Neural cell (in vitro differentiated cells): ENCODE measurements around the gene STARD10. TPM values are rescaled to one million over a fixed set of nuclear protein-coding genes. Genes with fewer than 3 reads are reported as not detected.
"Not testable (repeated sequence)": the region's sequence is repeated elsewhere in the genome, so short reads cannot be mapped to it uniquely, and the experiment has no call there.

Source experiments
- H2AFZ ChIP-seq: fragments of 200-600, 300-800 bp; sonication (generic), shearing (Covaris generic); 2 replicates; pipeline ENCODE4 v1.6.0; 2014; ENCODE audit warnings: low read depth, mild to moderate bottlenecking, antibody characterized with exemption, low read length, moderate library complexity
- H3F3A ChIP-seq: fragments of 200-600 bp; shearing (Covaris generic); 2 replicates; pipeline ENCODE4 v1.6.1; 2016; ENCODE audit warnings: mild to moderate bottlenecking, moderate library complexity, mixed read lengths, antibody characterized with exemption, low read length; ENCODE audit not compliant: insufficient read depth, poor library complexity, severe bottlenecking
- H3K27ac ChIP-seq: fragments of 200-600, 300-800 bp; sonication (generic), shearing (Covaris generic); 2 replicates; pipeline ENCODE4 v1.5.1; 2014; ENCODE audit warnings: mild to moderate bottlenecking, low read length, moderate library complexity
- H3K27me3 ChIP-seq: fragments of 300-800, 200-600 bp; sonication (generic), shearing (Covaris generic); 2 replicates; pipeline ENCODE4 v1.6.0; 2014; ENCODE audit warnings: mild to moderate bottlenecking, low read depth, low read length, moderate library complexity; ENCODE audit not compliant: insufficient read depth
- H3K36me3 ChIP-seq: fragments of 300-800, 200-600 bp; sonication (generic), shearing (Covaris generic); 2 replicates; pipeline ENCODE4 v1.5.1; 2014; ENCODE audit warnings: mild to moderate bottlenecking, antibody characterized with exemption, low read length, moderate library complexity; ENCODE audit not compliant: insufficient read depth
- H3K4me2 ChIP-seq: fragments of 300-800, 200-600 bp; sonication (generic), shearing (Covaris generic); 2 replicates; pipeline ENCODE4 v1.6.0; 2014; ENCODE audit warnings: mild to moderate bottlenecking, low read length
- H3K4me3 ChIP-seq: fragments of 300-800, 200-600 bp; sonication (generic), shearing (Covaris generic); 2 replicates; pipeline ENCODE4 v1.5.1; 2014; ENCODE audit warnings: mild to moderate bottlenecking, low read length, moderate library complexity
- H3K79me2 ChIP-seq: fragments of 200-600 bp; shearing (Covaris generic); replicated peaks from 2 replicates; pipeline ENCODE4 v1.6.0; 2014; ENCODE audit warnings: mild to moderate bottlenecking, low read length, moderate library complexity; ENCODE audit not compliant: insufficient read depth
- H3K9ac ChIP-seq: fragments of 300-800, 200-600 bp; sonication (generic), shearing (Covaris generic); 2 replicates; pipeline ENCODE4 v1.6.1; 2016; ENCODE audit warnings: mild to moderate bottlenecking, low read length, mixed read lengths
- H3K9me2 ChIP-seq: fragments of 200-600 bp; shearing (Covaris generic); 2 replicates; pipeline ENCODE4 v1.6.1; 2016; ENCODE audit warnings: mild to moderate bottlenecking, low read length, mixed read lengths; ENCODE audit not compliant: insufficient read depth
- H3K9me3 ChIP-seq: fragments of 200-600, 300-800 bp; sonication (generic), shearing (Covaris generic); 2 replicates; pipeline ENCODE4 v1.6.1; 2016; ENCODE audit warnings: mild to moderate bottlenecking, mixed run types, low read length, moderate library complexity, mixed read lengths
- H4K20me1 ChIP-seq: fragments of 200-600 bp; shearing (Covaris generic); 2 replicates; pipeline ENCODE4 v1.6.1; 2016; ENCODE audit warnings: mild to moderate bottlenecking, mixed run types; ENCODE audit not compliant: insufficient read depth
- CTCF ChIP-seq: fragments of 450-650 bp; IDR thresholded peaks from 2 replicates; pipeline ENCODE4 v1.5.1; 2014; ENCODE audit warnings: antibody characterized with exemption, mild to moderate bottlenecking, moderate library complexity; ENCODE audit not compliant: poor library complexity, severe bottlenecking
- EP300 ChIP-seq: fragments of 450-650 bp; conservative IDR thresholded peaks from 2 replicates; pipeline ENCODE4 v1.6.1; 2014; ENCODE audit warnings: antibody characterized with exemption, mild to moderate bottlenecking, moderate library complexity; ENCODE audit not compliant: poor library complexity, severe bottlenecking
- EZH2 ChIP-seq: fragments of 200-600, 300-800 bp; shearing (Covaris generic), sonication (generic); IDR thresholded peaks from 2 replicates; pipeline ENCODE4 v1.6.1; 2014; ENCODE audit warnings: antibody characterized with exemption, low read length, borderline replicate concordance, mild to moderate bottlenecking; ENCODE audit not compliant: insufficient read depth, poor library complexity, severe bottlenecking
- MXI1 ChIP-seq: fragments of 450-650 bp; conservative IDR thresholded peaks from 2 replicates; pipeline ENCODE4 v1.6.1; 2014; ENCODE audit warnings: antibody characterized with exemption, mild to moderate bottlenecking; ENCODE audit not compliant: poor library complexity, severe bottlenecking
- POLR2AphosphoS5 ChIP-seq: IDR thresholded peaks from 2 replicates; pipeline ENCODE4 v1.6.1; 2012
- RAD21 ChIP-seq: fragments of 450-650 bp; conservative IDR thresholded peaks from 2 replicates; pipeline ENCODE4 v1.6.1; 2014; ENCODE audit warnings: antibody characterized with exemption, mild to moderate bottlenecking, moderate library complexity
- SMC3 ChIP-seq: fragments of 450-650 bp; conservative IDR thresholded peaks from 2 replicates; pipeline ENCODE4 v1.6.1; 2014; ENCODE audit warnings: antibody characterized with exemption, mild to moderate bottlenecking, moderate library complexity; ENCODE audit not compliant: poor library complexity
- TAF1 ChIP-seq: IDR thresholded peaks from 2 replicates; pipeline ENCODE4 v1.6.1; 2012; ENCODE audit warnings: low read depth
- polyA plus RNA-seq: library from polyadenylated mRNA; depleted of rRNA; stranded (reverse); fragments of >200 nt; gene quantifications from 2 replicates; pipeline ENCODE4 v1.2.3, GENCODE V29; 2014
- TF ChIP-seq, protein P1 (sequence below): IDR thresholded peaks from 2 replicates; pipeline ENCODE4 v1.6.1; 2012; ENCODE audit warnings: borderline replicate concordance

STARD10 gene
- polyA plus RNA-seq, 1 donor from 2014 or later = 29.0 TPM

DNA sequence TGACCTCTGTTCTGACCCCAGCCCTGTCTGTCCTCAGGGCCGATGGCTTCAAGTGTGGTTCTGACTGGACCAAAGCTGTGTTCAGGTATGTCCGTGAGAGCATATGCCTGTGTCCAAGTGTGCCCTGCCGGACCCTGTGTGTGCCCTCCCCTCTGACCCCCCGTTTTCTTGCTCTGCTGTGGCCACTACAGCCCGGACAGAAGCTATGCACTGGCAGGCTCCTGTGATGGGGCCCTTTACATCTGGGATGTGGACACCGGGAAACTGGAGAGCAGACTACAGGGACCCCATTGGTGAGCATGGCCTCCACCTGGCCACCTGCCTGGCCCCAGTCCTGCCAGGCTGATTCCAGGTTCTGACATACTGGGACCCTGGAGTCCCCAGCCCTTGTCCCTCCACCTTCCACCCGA lies 34.9 kb upstream of the STARD10 start:
- Histone ChIP-seq H3K27ac (no peak overlapping the region), H3K79me2 (no peaks in the 10 kb centered on the region), H3F3A (no peaks in the 10 kb centered on the region), H3K27me3 (no peaks in the 10 kb centered on the region), H3K36me3 (no peaks in the 10 kb centered on the region), H4K20me1 (no peaks in the 10 kb centered on the region), H3K4me2 (no peak overlapping the region), H2AFZ (no peak overlapping the region), H3K9ac (no peak overlapping the region), H3K9me3 (no peaks in the 10 kb centered on the region), H3K9me2 (no peaks in the 10 kb centered on the region), H3K4me3 (no peak overlapping the region)
- no peak for TF ChIP-seq POLR2AphosphoS5
- no peak for TF ChIP-seq TAF1
- no peak for TF ChIP-seq MXI1
- no peak for TF ChIP-seq EP300
- TF ChIP-seq SMC3 = no peak
- no peak for TF ChIP-seq RAD21
- no peak for TF ChIP-seq CTCF

GRCh38 chr11:72828081-72828567 lies 34.3 kb upstream of the STARD10 start:
- Histone ChIP-seq H3K9me2 (no peaks in the 10 kb centered on the region), H3K27ac (no peak overlapping the region), H2AFZ (no peak overlapping the region), H3K9me3 (no peaks in the 10 kb centered on the region), H3K4me3 (no peak overlapping the region), H3F3A (no peaks in the 10 kb centered on the region), H3K79me2 (no peaks in the 10 kb centered on the region), H3K36me3 (no peaks in the 10 kb centered on the region), H4K20me1 (no peaks in the 10 kb centered on the region), H3K4me2 (no peak overlapping the region), H3K9ac (no peak overlapping the region), H3K27me3 (no peaks in the 10 kb centered on the region)
- TF ChIP-seq RAD21 (no peak), MXI1 (no peak), SMC3 (no peak), EZH2 (no peak)
- TF ChIP-seq, protein P1, sequence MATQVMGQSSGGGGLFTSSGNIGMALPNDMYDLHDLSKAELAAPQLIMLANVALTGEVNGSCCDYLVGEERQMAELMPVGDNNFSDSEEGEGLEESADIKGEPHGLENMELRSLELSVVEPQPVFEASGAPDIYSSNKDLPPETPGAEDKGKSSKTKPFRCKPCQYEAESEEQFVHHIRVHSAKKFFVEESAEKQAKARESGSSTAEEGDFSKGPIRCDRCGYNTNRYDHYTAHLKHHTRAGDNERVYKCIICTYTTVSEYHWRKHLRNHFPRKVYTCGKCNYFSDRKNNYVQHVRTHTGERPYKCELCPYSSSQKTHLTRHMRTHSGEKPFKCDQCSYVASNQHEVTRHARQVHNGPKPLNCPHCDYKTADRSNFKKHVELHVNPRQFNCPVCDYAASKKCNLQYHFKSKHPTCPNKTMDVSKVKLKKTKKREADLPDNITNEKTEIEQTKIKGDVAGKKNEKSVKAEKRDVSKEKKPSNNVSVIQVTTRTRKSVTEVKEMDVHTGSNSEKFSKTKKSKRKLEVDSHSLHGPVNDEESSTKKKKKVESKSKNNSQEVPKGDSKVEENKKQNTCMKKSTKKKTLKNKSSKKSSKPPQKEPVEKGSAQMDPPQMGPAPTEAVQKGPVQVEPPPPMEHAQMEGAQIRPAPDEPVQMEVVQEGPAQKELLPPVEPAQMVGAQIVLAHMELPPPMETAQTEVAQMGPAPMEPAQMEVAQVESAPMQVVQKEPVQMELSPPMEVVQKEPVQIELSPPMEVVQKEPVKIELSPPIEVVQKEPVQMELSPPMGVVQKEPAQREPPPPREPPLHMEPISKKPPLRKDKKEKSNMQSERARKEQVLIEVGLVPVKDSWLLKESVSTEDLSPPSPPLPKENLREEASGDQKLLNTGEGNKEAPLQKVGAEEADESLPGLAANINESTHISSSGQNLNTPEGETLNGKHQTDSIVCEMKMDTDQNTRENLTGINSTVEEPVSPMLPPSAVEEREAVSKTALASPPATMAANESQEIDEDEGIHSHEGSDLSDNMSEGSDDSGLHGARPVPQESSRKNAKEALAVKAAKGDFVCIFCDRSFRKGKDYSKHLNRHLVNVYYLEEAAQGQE = no peak

DNA sequence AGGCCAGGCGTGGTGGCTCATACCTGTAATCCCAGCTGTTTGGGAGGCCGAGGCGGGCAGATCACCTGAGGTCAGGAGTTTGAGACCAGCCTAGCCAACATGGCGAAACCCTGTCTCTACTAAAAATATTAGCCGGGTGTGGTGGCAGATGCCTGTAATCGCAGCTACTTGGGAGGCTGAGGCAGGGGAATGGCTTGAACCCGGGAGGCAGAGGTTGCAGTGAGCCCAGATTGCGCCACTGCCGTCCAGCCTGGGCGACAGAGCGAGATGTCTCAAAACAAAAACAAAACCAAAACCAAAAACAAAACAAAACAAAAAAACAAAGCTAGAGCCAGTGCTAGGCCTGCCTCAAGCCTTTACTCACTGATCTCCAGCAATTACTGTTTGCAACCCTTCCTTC lies 33.8 kb upstream of the STARD10 start:
- H4K20me1 ChIP-seq, H3K27me3 ChIP-seq, H3K9me3 ChIP-seq, H3K79me2 ChIP-seq, H3F3A ChIP-seq, H3K9ac ChIP-seq, H3K4me2 ChIP-seq, H3K4me3 ChIP-seq, H3K36me3 ChIP-seq, H3K9me2 ChIP-seq, H2AFZ ChIP-seq, H3K27ac ChIP-seq: not testable (repeated sequence)
